Calu3 (cell line): ENCODE data around the gene EFR3B. TPM values are rescaled to one million over a fixed set of nuclear protein-coding genes. Genes with fewer than 3 reads are reported as not detected.

Experiments used
- BruUV-seq: library from RNA; stranded (reverse); fragments of 400-500 nt; replicated peaks from 2 replicates; lab custom pipeline; 2021; lab: Mats Ljungman, UMichigan
- CTCF ChIA-PET: fragments of 300-600 bp; sonication (Branson Sonifier 250); formaldehyde crosslinking; loops from one replicate; lab custom pipeline; 2022; ENCODE audit warnings: antibody characterized with exemption; lab: Charles Lee
- DNase-seq: peaks from one replicate; pipeline ENCODE4 v3.0.0; 2022
- H3K27ac Mint-ChIP-seq: one replicate; pipeline ENCODE4 v1.8.0; 2022; ENCODE audit warnings: mixed read lengths; ENCODE audit not compliant: unreplicated experiment
- H3K27me3 Mint-ChIP-seq: one replicate; pipeline ENCODE4 v1.8.0; 2022; ENCODE audit warnings: mixed read lengths; ENCODE audit not compliant: unreplicated experiment
- H3K36me3 Mint-ChIP-seq: one replicate; pipeline ENCODE4 v1.8.0; 2022; ENCODE audit warnings: mild to moderate bottlenecking, moderate library complexity, mixed read lengths; ENCODE audit not compliant: insufficient read depth, unreplicated experiment
- H3K4me1 Mint-ChIP-seq: one replicate; pipeline ENCODE4 v1.8.0; 2022; ENCODE audit warnings: mild to moderate bottlenecking, low read depth, mixed read lengths; ENCODE audit not compliant: unreplicated experiment
- H3K4me3 Mint-ChIP-seq: one replicate; pipeline ENCODE4 v1.8.0; 2022; ENCODE audit warnings: mild to moderate bottlenecking, low read depth, moderate library complexity, mixed read lengths; ENCODE audit not compliant: unreplicated experiment
- H3K9me3 Mint-ChIP-seq: one replicate; pipeline ENCODE4 v1.8.0; 2022; ENCODE audit warnings: low read depth, mixed read lengths; ENCODE audit not compliant: unreplicated experiment
- CTCF ChIP-seq: fragments of 200-600 bp; IDR thresholded peaks from one replicate; pipeline ENCODE4 v1.8.0; 2022; ENCODE audit warnings: antibody characterized with exemption; ENCODE audit not compliant: unreplicated experiment
- intact Hi-C: fragments of 100-400 bp; cut with micrococcal nuclease; formaldehyde crosslinking; loops from one replicate; pipeline ENCODE4 v1.10.0; 2022; ENCODE audit not compliant: unreplicated experiment
- total RNA-seq: library from RNA; stranded (reverse); gene quantifications from 2 replicates; pipeline ENCODE4 v1.2.3, GENCODE V29; 2022

EFR3B gene
- total RNA-seq, 1 experiment from 2014 or later: 0.17 TPM

- DNase-seq: no peak
- no peaks in the 10 kb centered on the region for H3K9me3 Mint-ChIP-seq
- no TSS peak for BruUV-seq
- peaks cover under 1% of the 10 kb centered on the region for H3K4me1 Mint-ChIP-seq
- peaks cover 43% of the 10 kb centered on the region for H3K27me3 Mint-ChIP-seq
- no peak overlapping the region for H3K27ac Mint-ChIP-seq
- no peak for TF ChIP-seq CTCF
- H3K36me3 Mint-ChIP-seq: no peaks in the 10 kb centered on the region
- CTCF ChIA-PET: interaction anchor here (0.6 to 0.8 kb wide), 3 partner anchors 10 to 1786 kb away, joined by 3 to 5 read pairs (median 3); partner anchors contain the start of gene EFR3B
- no peak overlapping the region for H3K4me3 Mint-ChIP-seq
- intact Hi-C loops: no loop called here
Measured at GRCh38 chr2:25072606-25073005, 30.7 kb downstream of the EFR3B start.

- TF ChIP-seq CTCF: no peak
- CTCF ChIA-PET: interaction anchor here (0.6 to 0.8 kb wide), 4 partner anchors 10 to 1786 kb away, joined by 3 to 5 read pairs (median 3); partner anchors contain the start of gene EFR3B
- intact Hi-C loops: no loop called here
- peaks cover 47% of the 10 kb centered on the region for H3K27me3 Mint-ChIP-seq
- peaks cover 4% of the 10 kb centered on the region for H3K4me1 Mint-ChIP-seq
- no peak for DNase-seq
- H3K4me3 Mint-ChIP-seq: no peak overlapping the region
- H3K9me3 Mint-ChIP-seq: no peaks in the 10 kb centered on the region
- no peaks in the 10 kb centered on the region for H3K36me3 Mint-ChIP-seq
- no peak overlapping the region for H3K27ac Mint-ChIP-seq
- BruUV-seq: no TSS peak
Measured at GRCh38 chr2:25073025-25073424, 31.1 kb downstream of the EFR3B start.

- peaks cover 13% of the 10 kb centered on the region for H3K4me1 Mint-ChIP-seq
- CTCF ChIA-PET: interaction anchor here (0.7 kb wide), 2 partner anchors 15 to 31 kb away, joined by 3 read pairs; no protein-coding TSS in a partner anchor
- no TSS peak for BruUV-seq
Measured at GRCh38 chr2:25073914-25074313, 32.0 kb downstream of the EFR3B start.

GRCh38 chr2:25074826-25075225, 33.0 kb downstream of the EFR3B start:
- DNase-seq: no peak
- Mint-ChIP-seq H3K36me3 (no peaks in the 10 kb centered on the region), H3K27ac (no peak overlapping the region), H3K9me3 (no peaks in the 10 kb centered on the region), H3K4me1 (peaks cover 13% of the 10 kb centered on the region), H3K4me3 (no peak overlapping the region), H3K27me3 (peaks cover 64% of the 10 kb centered on the region)
- CTCF ChIA-PET: no interaction called here
- no TSS peak for BruUV-seq
- intact Hi-C loops: no loop called here
- TF ChIP-seq CTCF: no peak

More at GRCh38 chr2:25073914-25074313, 32.0 kb downstream of the EFR3B start:
- H3K27ac Mint-ChIP-seq: no peak overlapping the region
- no peak overlapping the region for H3K4me3 Mint-ChIP-seq
- peaks cover 56% of the 10 kb centered on the region for H3K27me3 Mint-ChIP-seq
- DNase-seq: no peak
- intact Hi-C loops: no loop called here
- H3K9me3 Mint-ChIP-seq: no peaks in the 10 kb centered on the region
- no peaks in the 10 kb centered on the region for H3K36me3 Mint-ChIP-seq
- TF ChIP-seq CTCF: no peak
